GM04503 (cell line): ENCODE results near the gene UFC1.
"Not testable (repeated sequence)": the region's sequence is repeated elsewhere in the genome, so short reads cannot be mapped to it uniquely, and the experiment has no call there.

Source experiments
- DNase-seq: peaks from one replicate; pipeline ENCODE4 v3.0.0-alpha.2; 2012; ENCODE audit warnings: low read depth

The UFC1 gene

GRCh38 chr1:161153682-161154337, at the start of gene UFC1:
UFC1 (plus strand) TSS chr1:161153978; CDS start chr1:161153998, 20 bp downstream.
- DNase-seq = peak; percentile 71

GRCh38 chr1:161106431-161106830, 47.3 kb upstream of the UFC1 start:
- no peak for DNase-seq

DNA sequence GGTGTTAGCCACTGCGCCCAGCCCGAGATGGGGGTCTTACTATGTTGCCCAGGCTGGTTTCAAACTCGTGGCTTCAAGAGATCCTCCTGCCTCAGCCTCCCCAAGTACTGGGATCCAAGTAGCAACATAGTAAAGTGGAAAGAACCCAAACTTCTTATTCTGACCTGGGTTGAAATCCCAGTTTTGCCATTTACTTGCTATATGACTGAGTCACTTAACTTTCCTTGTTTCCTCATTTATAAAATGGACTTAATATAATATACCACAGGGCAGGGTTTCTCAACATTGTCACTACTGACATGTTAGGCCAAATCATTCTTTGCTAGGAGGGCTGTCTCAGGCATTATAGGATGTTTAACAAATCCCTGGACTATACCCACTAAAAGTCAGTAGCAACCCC, 42.7 kb upstream of the UFC1 start:
- no peak for DNase-seq

DNA sequence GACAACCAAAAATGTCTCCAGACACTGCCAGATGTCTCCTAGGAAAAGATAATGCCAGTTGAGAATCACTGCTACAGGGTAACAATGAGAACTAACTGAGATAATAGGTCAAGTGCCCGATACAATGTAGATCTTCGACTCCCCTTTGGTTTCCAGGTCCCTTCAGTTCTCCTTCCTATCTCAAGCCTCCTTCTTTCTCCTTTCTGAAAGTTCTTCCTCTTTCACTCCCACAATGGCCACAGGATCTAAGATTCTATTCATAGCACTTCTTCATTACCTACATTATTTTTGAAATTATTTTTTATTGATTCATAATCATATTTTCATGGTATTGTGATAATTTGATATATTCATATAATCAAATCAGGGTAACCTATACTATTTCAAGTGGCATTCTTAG, 42.3 kb upstream of the UFC1 start:
- no peak for DNase-seq

DNA sequence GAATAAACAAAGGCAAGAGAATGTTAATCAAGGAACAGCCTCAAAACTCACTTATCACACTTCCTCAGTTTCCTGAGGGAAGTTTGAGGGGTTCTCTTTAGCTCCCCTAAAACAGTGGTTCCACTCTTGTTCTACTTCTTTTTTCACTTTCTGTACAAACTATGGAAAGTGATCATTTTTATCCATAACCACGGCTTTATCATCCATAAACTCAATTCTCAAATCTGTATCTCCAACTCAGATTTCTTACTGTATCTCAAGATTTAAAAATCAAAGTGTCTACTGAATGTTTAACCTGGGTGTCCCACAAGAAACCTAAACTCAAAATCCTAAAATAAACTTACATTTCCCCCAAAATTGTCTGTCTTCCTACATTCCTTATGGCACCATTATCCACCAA, 39.9 kb upstream of the UFC1 start:
- no peak for DNase-seq

- no peak for DNase-seq
These were observed 39.2 kb upstream of the UFC1 start for GRCh38 chr1:161114556-161114955.

DNA sequence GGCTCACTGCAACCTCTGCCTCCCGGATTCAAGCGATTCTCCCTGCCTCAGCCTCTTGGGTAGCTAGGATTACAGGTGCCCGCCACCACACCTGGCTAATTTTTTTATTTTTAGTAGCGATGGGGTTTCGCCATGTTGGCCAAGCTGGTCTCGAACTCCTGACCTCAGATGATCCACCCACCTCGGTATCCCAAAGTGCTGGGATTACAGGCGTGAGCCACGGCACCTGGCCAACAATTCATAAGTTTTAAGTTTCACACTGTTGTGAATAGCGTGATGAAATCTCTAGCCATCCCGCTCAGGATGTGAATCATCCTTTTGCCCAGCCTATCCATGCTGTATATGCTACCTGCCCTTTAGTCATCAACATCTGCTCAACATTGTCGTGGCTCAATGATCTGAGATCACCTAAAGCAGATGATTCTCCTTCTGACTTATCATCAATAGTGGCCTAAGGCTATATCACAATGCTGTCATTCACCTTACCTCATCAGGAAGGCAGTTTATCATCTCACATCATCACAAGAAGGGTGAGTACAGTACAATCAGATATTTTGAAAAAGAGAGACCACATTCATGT, 38.6 kb upstream of the UFC1 start:
- DNase-seq = no peak

- DNase-seq = not testable (repeated sequence)
These were observed 37.8 kb upstream of the UFC1 start for GRCh38 chr1:161115961-161116360.

- no peak for DNase-seq
These were observed 35.8 kb upstream of the UFC1 start, which contains the start of the genes NIT1 and PFDN2 for GRCh38 chr1:161117759-161118581. NIT1 (plus strand) TSS chr1:161118105; CDS start chr1:161118177, 72 bp downstream. PFDN2 (minus strand) TSS chr1:161118037; CDS start chr1:161118026, 11 bp downstream.

DNA sequence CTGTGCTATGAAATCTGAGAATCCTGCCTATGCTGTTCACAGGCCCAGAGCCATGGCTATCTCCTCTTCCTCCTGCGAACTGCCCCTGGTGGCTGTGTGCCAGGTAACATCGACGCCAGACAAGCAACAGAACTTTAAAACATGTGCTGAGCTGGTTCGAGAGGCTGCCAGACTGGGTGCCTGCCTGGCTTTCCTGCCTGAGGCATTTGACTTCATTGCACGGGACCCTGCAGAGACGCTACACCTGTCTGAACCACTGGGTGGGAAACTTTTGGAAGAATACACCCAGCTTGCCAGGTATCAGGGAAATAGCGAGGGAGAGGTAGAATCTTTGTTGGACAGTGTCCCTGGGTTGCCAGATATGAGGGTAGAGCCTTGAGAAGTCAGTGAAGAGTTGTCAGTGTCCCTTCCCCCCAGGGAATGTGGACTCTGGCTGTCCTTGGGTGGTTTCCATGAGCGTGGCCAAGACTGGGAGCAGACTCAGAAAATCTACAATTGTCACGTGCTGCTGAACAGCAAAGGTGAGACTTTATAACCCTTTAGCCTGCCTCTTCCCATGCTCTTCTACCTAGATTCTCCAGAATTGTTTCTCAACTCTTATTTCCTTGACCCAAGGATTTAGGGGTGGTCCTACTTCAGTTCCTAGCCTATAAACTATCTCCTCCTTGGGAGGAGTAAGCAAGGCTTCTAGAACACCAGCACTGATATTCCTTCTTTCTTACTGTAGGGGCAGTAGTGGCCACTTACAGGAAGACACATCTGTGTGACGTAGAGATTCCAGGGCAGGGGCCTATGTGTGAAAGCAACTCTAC, 34.5 kb upstream of the UFC1 start:
- no peak for DNase-seq

GRCh38 chr1:161121042-161121650, 32.6 kb upstream of the UFC1 start:
- DNase-seq = no peak

DNA sequence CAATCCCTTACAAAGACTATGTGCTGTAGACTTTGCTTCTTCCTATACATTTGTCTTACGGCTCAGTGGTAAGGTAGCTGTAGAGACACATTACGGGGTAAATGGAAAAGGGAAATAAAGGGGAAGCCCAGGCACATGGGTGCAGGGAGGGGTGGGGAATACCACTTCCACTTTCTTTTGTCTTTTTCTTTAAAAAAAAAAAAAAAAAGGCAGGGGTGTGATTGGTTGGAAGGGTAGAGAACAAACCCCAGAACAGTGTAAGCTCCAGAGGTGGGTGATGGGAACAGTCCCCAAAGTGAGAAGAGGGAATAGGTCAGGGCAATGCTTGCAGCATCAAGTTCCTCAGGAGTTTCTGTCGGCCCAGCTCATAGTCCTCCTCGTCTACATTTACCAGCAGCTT, 31.9 kb upstream of the UFC1 start:
- no peak for DNase-seq

DNA sequence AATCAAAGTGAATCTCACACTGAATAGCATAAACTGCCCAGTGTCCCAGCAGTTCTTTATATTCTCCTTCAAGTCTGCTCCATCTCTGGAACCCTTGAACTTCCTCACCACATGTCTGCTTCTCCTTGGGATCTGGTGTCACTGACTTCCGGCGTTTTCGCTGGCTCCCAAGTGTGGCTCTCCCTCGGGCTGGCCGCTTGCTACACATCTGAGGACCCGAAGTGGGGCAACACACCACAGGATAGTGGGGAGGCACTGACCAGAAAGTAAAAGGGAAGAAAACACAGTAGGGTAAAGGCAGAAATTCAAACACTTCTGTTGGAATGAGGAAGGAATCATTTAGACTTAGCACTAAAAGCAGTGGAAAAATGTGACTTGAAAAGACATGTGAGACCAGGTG, 30.8 kb upstream of the UFC1 start:
- DNase-seq = no peak

DNA sequence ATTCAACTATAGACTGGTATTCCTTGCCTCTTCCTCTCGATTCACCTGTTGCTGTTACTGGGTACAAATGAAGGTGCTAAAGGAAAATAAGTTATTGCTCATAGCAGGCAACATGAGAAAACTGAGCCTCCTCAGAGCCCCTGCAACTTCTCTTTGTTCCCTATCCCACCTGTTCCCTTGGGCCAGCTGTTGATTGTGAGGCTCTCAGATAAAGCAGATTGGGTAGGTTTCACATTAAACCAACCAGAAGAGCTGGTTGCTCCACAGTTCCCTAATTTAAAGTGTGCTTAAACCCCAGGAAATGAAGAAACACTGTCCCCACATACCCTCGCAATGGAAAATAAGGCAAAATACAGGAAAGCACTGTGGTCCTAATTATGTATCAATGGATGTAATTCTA, 26.1 kb upstream of the UFC1 start:
- DNase-seq = no peak

DNA sequence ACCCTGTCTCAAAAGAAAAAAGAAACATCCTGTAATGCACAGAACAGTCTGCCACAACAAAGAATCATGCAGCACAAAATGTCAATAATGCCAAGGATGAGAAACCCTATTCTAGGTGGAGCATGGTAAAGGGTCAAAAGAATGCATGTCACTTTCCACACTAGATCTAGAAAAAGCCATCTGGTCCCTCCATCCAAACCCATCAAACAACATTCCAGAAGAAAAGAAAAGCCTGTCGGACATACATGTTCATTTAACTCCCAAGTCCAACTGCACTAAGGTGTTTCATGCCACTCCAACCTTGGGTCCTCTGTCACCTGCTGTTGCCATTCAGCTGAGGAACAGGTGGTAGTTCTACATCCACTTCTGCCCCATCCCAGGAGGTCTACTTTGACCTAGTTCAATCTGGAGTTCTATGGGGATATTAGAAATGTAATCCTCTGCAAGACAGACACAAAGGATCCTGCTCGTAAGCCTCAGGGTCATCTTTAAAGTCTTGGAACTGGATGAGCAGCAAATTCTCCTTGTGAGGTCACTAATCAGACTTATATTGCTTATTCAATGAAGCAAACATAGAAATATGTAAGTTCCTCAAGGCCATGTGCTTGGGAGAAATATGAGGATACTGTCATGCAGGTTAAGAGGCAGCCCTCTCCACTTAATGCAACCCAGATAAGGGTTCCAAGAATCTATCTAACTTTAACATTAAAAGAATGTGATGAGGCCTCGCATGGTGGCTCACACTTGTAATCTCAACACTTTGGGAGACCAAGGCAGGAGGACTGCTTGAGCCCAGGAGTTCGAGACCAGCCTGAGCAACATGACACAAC, 25.0 kb upstream of the UFC1 start:
- no peak for DNase-seq

- DNase-seq = no peak
These were observed 23.5 kb upstream of the UFC1 start for GRCh38 chr1:161130266-161130665.

DNA sequence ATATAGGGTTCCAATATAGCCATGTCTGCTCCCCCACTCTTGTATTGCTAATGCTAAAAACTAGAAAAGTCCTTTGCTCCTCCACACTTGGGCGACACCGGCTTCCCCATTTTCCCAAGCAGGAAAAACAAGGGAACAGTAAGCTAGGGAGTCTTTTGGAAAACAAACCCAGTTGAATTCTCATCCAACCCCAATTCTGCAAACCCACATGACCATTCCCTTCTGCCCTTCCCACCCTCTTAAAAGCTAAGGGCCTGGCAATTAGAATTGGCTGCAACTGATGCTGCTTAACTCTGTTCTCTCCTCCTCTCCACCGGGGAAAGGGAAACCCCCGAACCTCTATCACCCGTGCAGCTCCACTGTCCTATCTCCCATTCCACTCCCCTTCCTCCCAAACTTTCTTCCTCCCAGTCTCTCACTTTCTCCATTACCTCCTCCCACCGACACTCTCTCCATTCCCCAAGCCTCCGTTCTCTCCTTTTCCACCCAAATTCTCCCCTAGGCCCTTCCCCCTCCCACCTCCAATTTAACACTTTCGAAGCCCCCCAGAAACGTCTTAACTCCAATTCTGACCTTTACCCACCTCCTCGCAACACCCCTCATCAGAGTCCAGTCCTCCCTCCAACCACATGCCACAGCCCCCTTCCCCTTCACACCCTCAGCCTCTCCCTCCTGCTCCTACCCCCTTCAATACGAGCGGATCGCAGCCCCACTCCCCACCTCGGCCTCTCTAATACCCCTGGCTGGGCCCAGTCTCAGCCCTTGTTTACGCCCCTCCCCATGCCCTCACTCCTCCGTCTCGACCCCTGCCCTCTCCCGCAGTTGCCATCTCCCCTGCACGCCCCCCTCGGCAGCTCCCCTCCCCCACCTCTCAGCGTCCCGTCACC, 22.0 kb upstream of the UFC1 start:
- no peak for DNase-seq

GRCh38 chr1:161132410-161133219, 21.2 kb upstream of the UFC1 start, which contains the start of gene DEDD:
DEDD (minus strand) TSS chr1:161132667; CDS start chr1:161124462, 8,205 bp downstream.
- DNase-seq = peak; percentile 90

- DNase-seq = no peak
These were observed 20.5 kb upstream of the UFC1 start for GRCh38 chr1:161133220-161133740.
